ENCODE measurements around the gene SULT1C2. TPM values are rescaled to one million over a fixed set of nuclear protein-coding genes. Genes with fewer than 3 reads are reported as not detected.

Gene SULT1C2
- total and polyA plus RNA-seq, 8 donors, result 5.4 to 36.6 (median 23.6) TPM

DNA sequence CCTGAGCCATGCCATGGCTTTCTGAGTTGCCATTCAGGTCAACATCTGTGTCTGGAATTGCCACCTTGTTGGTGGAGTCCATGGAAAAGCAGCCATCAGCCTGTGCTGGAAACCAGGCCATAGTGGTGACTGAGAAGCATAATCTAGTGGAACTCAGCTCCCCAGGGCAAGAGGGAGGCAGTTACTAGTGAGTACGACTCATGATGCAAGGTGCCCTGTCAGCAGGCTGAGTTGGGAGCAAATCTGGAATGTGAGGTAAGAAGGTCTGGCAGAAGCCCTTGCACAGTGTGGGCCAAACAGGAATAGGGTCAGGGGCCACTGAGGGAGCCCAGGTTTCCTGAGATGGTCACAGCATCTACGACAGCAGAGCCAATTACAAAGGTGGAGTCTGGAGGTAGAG lies 37.1 kb downstream of the SULT1C2 start:
- TF ChIP-seq, protein P1, sequence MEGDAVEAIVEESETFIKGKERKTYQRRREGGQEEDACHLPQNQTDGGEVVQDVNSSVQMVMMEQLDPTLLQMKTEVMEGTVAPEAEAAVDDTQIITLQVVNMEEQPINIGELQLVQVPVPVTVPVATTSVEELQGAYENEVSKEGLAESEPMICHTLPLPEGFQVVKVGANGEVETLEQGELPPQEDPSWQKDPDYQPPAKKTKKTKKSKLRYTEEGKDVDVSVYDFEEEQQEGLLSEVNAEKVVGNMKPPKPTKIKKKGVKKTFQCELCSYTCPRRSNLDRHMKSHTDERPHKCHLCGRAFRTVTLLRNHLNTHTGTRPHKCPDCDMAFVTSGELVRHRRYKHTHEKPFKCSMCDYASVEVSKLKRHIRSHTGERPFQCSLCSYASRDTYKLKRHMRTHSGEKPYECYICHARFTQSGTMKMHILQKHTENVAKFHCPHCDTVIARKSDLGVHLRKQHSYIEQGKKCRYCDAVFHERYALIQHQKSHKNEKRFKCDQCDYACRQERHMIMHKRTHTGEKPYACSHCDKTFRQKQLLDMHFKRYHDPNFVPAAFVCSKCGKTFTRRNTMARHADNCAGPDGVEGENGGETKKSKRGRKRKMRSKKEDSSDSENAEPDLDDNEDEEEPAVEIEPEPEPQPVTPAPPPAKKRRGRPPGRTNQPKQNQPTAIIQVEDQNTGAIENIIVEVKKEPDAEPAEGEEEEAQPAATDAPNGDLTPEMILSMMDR (IDR thresholded peaks at IDR 0.05), result no peak
- ATAC-seq (no peak), DNase-seq (no peak)
- Histone ChIP-seq H3K27ac (no peak overlapping the region), H3K9me3 (no peaks in the 10 kb centered on the region), H3K27me3 (no peaks in the 10 kb centered on the region), H3K4me1 (no peaks in the 10 kb centered on the region), H3K4me3 (no peak overlapping the region), H3K36me3 (no peaks in the 10 kb centered on the region)
- intact Hi-C loops (cut with DNase I), result no loop called here

GRCh38 chr2:108329771-108330170 lies 41.1 kb downstream of the SULT1C2 start:
- DNase-seq (no peak), ATAC-seq (no peak)
- Histone ChIP-seq H3K36me3 (no peaks in the 10 kb centered on the region), H3K4me1 (no peaks in the 10 kb centered on the region), H3K9me3 (no peaks in the 10 kb centered on the region), H3K4me3 (no peak overlapping the region), H3K27me3 (no peaks in the 10 kb centered on the region), H3K27ac (no peak overlapping the region)
- TF ChIP-seq, protein P1 (IDR thresholded peaks at IDR 0.05), result no peak
- intact Hi-C loops (cut with DNase I), result no loop called here

GRCh38 chr2:108330979-108331378 lies 42.3 kb downstream of the SULT1C2 start:
- Histone ChIP-seq H3K27ac (no peak overlapping the region), H3K36me3 (no peaks in the 10 kb centered on the region), H3K4me1 (no peaks in the 10 kb centered on the region), H3K9me3 (no peaks in the 10 kb centered on the region), H3K4me3 (no peak overlapping the region), H3K27me3 (no peaks in the 10 kb centered on the region)
- TF ChIP-seq, protein P1 (IDR thresholded peaks at IDR 0.05), result no peak
- DNase-seq (peak in 2 of 4 donors; percentile 31 to 42), ATAC-seq (no peak)
- intact Hi-C loops (cut with DNase I), result no loop called here

DNA sequence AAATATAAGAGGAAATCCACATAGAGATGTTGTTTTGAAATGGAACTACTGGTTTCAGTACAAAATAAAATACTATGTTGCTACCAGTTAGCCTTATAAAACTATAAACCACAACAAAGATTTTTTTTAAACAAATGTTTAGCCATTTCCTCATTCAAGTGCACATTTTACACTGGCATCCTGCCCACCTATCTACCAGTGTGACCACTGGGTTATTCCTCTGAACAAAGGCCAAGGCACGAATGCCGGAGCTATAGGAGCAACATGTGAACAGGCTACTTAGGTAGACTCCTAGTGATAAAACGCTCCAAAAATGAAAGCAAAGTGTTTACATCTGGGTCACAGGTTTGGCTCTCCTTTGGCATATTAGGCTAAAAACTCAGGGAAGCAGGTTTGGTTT lies 57.3 kb downstream of the SULT1C2 start:
- TF ChIP-seq, protein P1 (IDR thresholded peaks at IDR 0.05), result no peak
- no peaks in the 10 kb centered on the region for H3K9me3 ChIP-seq
- no peak overlapping the region for H3K4me3 ChIP-seq
- H3K36me3 ChIP-seq, result no peaks in the 10 kb centered on the region
- no peaks in the 10 kb centered on the region for H3K27me3 ChIP-seq
- ATAC-seq (no peak), DNase-seq (no peak)
- H3K27ac ChIP-seq, result no peak overlapping the region
- H3K4me1 ChIP-seq, result no peaks in the 10 kb centered on the region
- intact Hi-C loops (cut with DNase I), result no loop called here

DNA sequence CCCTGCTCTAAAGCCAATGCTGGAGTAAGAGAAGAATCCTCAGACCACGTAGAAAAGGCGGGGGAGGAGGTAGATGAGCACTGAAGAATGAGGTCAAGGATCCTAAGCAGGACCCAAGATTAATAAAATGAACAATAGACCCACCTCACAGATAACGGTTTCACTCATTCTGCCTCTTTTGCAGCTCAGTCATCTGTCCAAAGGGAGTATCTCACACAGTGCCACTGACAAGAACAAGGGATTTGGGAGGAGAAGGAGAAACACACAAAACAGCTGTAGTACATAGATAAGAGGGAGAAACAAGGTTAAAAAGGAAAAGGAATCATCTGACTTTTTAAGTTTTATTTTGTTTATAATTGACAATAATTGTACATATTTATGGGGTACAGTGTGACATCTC lies 58.1 kb downstream of the SULT1C2 start:
- Histone ChIP-seq H3K27ac (no peak overlapping the region), H3K9me3 (no peaks in the 10 kb centered on the region), H3K4me1 (no peaks in the 10 kb centered on the region), H3K4me3 (no peak overlapping the region), H3K36me3 (no peaks in the 10 kb centered on the region), H3K27me3 (no peaks in the 10 kb centered on the region)
- TF ChIP-seq, protein P1 (IDR thresholded peaks at IDR 0.05), result no peak
- intact Hi-C loops (cut with DNase I), result no loop called here
- ATAC-seq, result no peak
- DNase-seq, result no peak

Data from left lung (tissue), 10 donors.